HG02763 (cell line): ENCODE data around the gene COX7C.
"Not testable (repeated sequence)": the region's sequence is repeated elsewhere in the genome, so short reads cannot be mapped to it uniquely, and the experiment has no call there.

Experiments used
- ATAC-seq: cut with Tn5 transposase; IDR thresholded peaks from one replicate; pipeline ENCODE4 v1.9.1; 2021; ENCODE audit warnings: mild to moderate bottlenecking, moderate library complexity; ENCODE audit not compliant: unreplicated experiment

The COX7C gene

GRCh38 chr5:86660771-86661170, 43.0 kb downstream of the COX7C start:
- ATAC-seq = not testable (repeated sequence)

GRCh38 chr5:86664173-86664572, 46.4 kb downstream of the COX7C start:
- ATAC-seq = no peak

- no peak for ATAC-seq
Observed at GRCh38 chr5:86665984-86666760, 48.4 kb downstream of the COX7C start.

GRCh38 chr5:86666981-86667380, 49.2 kb downstream of the COX7C start:
- ATAC-seq = no peak
